Measurements from ENCODE around the gene RPS19.
"Not testable (repeated sequence)": the region's sequence is repeated elsewhere in the genome, so short reads cannot be mapped to it uniquely, and the experiment has no call there.

GRCh38 chr19:41875973-41876372 lies 15.9 kb downstream of the RPS19 start:
- not testable (repeated sequence) for TF ChIP-seq CTCF, POLR2A (IDR thresholded peaks at IDR 0.05)

Data from esophagus squamous epithelium (tissue), 4 donors.